ENCODE measurements around the gene ADGRG7. TPM values are rescaled to one million over a fixed set of nuclear protein-coding genes. Genes with fewer than 3 reads are reported as not detected.

Gene ADGRG7
- total and polyA plus RNA-seq, 2 donors (not counting 1 experiment from before 2014, with no cell fraction given) = not detected

GRCh38 chr3:100682854-100683760 lies 73.7 kb downstream of the ADGRG7 start:
- Histone ChIP-seq H3K27me3 (ENCODE audit: control insufficient read depth, insufficient read depth, low read length) (no peaks in the 10 kb centered on the region), H2AFZ (ENCODE audit: low read length) (no peak overlapping the region), H3K36me3 (ENCODE audit: control insufficient read depth, insufficient read depth, low read length) (no peaks in the 10 kb centered on the region), H3K9me3 (ENCODE audit: control insufficient read depth, insufficient read depth, low read depth, low read length) (no peaks in the 10 kb centered on the region), H3K4me1 (ENCODE audit: control insufficient read depth, extremely low read depth, insufficient read depth, low read length) (no peaks in the 10 kb centered on the region), H3K79me2 (ENCODE audit: control insufficient read depth, insufficient read depth, low read length) (no peaks in the 10 kb centered on the region), H3K4me2 (ENCODE audit: extremely low read depth, insufficient read depth, low read length) (no peak overlapping the region), H3K9ac (ENCODE audit: insufficient read depth, low read length) (no peak overlapping the region), H4K20me1 (ENCODE audit: control insufficient read depth, extremely low read depth, insufficient read depth, low read length) (no peaks in the 10 kb centered on the region), H3K4me3 (replicated peaks in 1 of 4; ENCODE audit: control extremely low read depth in 1 of 4, insufficient read depth in 1 of 4, low read depth in 3 of 4, low read length in 4 of 4) (no peak overlapping the region), H3K27ac (ENCODE audit: insufficient read depth, low read length) (no peak overlapping the region)
- TF ChIP-seq EZH2 (IDR thresholded peaks at IDR 0.05; ENCODE audit: low read length, missing control alignments) = no peak
- TF ChIP-seq CTCF (conservative IDR thresholded peaks at IDR 0.05 in 1 of 2, IDR thresholded peaks at IDR 0.05 in 1 of 2; ENCODE audit: low read depth in 1 of 2, low read length in 2 of 2) = no peak
- no peak for DNase-seq (ENCODE audit: low read depth in 2 of 2)

- Histone ChIP-seq H3K27ac (ENCODE audit: insufficient read depth, low read length) (no peak overlapping the region), H4K20me1 (ENCODE audit: control insufficient read depth, extremely low read depth, insufficient read depth, low read length) (no peaks in the 10 kb centered on the region), H3K4me3 (replicated peaks in 1 of 4; ENCODE audit: control extremely low read depth in 1 of 4, insufficient read depth in 1 of 4, low read depth in 3 of 4, low read length in 4 of 4) (no peak overlapping the region), H3K9me3 (ENCODE audit: control insufficient read depth, insufficient read depth, low read depth, low read length) (no peaks in the 10 kb centered on the region), H3K27me3 (ENCODE audit: control insufficient read depth, insufficient read depth, low read length) (peaks cover 7% of the 10 kb centered on the region), H2AFZ (ENCODE audit: low read length) (no peak overlapping the region), H3K4me2 (ENCODE audit: extremely low read depth, insufficient read depth, low read length) (no peak overlapping the region), H3K36me3 (ENCODE audit: control insufficient read depth, insufficient read depth, low read length) (no peaks in the 10 kb centered on the region), H3K9ac (ENCODE audit: insufficient read depth, low read length) (no peak overlapping the region), H3K4me1 (ENCODE audit: control insufficient read depth, extremely low read depth, insufficient read depth, low read length) (no peaks in the 10 kb centered on the region), H3K79me2 (ENCODE audit: control insufficient read depth, insufficient read depth, low read length) (no peaks in the 10 kb centered on the region)
- DNase-seq (ENCODE audit: low read depth in 2 of 2) = no peak
- TF ChIP-seq CTCF (conservative IDR thresholded peaks at IDR 0.05 in 1 of 2, IDR thresholded peaks at IDR 0.05 in 1 of 2; ENCODE audit: low read depth in 1 of 2, low read length in 2 of 2) (no peak), EZH2 (IDR thresholded peaks at IDR 0.05; ENCODE audit: low read length, missing control alignments) (no peak)
Observed at GRCh38 chr3:100693225-100693624, 83.8 kb downstream of the ADGRG7 start.

- no peaks in the 10 kb centered on the region for H3K36me3 ChIP-seq (ENCODE audit: control insufficient read depth, insufficient read depth, low read length)
- no peaks in the 10 kb centered on the region for H4K20me1 ChIP-seq (ENCODE audit: control insufficient read depth, extremely low read depth, insufficient read depth, low read length)
- H3K79me2 ChIP-seq (ENCODE audit: control insufficient read depth, insufficient read depth, low read length) = no peaks in the 10 kb centered on the region
- no peak overlapping the region for H2AFZ ChIP-seq (ENCODE audit: low read length)
- H3K4me1 ChIP-seq (ENCODE audit: control insufficient read depth, extremely low read depth, insufficient read depth, low read length) = no peaks in the 10 kb centered on the region
- H3K27ac ChIP-seq (ENCODE audit: insufficient read depth, low read length) = no peak overlapping the region
- DNase-seq (ENCODE audit: low read depth in 2 of 2) = no peak
- no peak for TF ChIP-seq CTCF (conservative IDR thresholded peaks at IDR 0.05 in 1 of 2, IDR thresholded peaks at IDR 0.05 in 1 of 2; ENCODE audit: low read depth in 1 of 2, low read length in 2 of 2)
- no peak for TF ChIP-seq EZH2 (IDR thresholded peaks at IDR 0.05; ENCODE audit: low read length, missing control alignments)
- H3K4me3 ChIP-seq (replicated peaks in 1 of 4; ENCODE audit: control extremely low read depth in 1 of 4, insufficient read depth in 1 of 4, low read depth in 3 of 4, low read length in 4 of 4) = no peak overlapping the region
- no peak overlapping the region for H3K9ac ChIP-seq (ENCODE audit: insufficient read depth, low read length)
- peaks cover 7% of the 10 kb centered on the region for H3K27me3 ChIP-seq (ENCODE audit: control insufficient read depth, insufficient read depth, low read length)
- H3K4me2 ChIP-seq (ENCODE audit: extremely low read depth, insufficient read depth, low read length) = no peak overlapping the region
- H3K9me3 ChIP-seq (ENCODE audit: control insufficient read depth, insufficient read depth, low read depth, low read length) = no peaks in the 10 kb centered on the region
Observed at GRCh38 chr3:100695696-100696095, 86.3 kb downstream of the ADGRG7 start.

Data from fibroblast of lung (primary cell).